ENCODE data around the gene FHOD3. TPM values are rescaled to one million over a fixed set of nuclear protein-coding genes. Genes with fewer than 3 reads are reported as not detected.

Gene FHOD3
- total RNA-seq, 1 donor, result 3.0 TPM

GRCh38 chr18:36685580-36685979, 388.1 kb downstream of the FHOD3 start:
- TF ChIP-seq CTCF (IDR thresholded peaks at IDR 0.05; ENCODE audit: insufficient read depth, low read length), result no peak
- no peak for DNase-seq (ENCODE audit: low read depth)
- no peak overlapping the region for H3K4me3 ChIP-seq (ENCODE audit: low read depth, low read length)

DNA sequence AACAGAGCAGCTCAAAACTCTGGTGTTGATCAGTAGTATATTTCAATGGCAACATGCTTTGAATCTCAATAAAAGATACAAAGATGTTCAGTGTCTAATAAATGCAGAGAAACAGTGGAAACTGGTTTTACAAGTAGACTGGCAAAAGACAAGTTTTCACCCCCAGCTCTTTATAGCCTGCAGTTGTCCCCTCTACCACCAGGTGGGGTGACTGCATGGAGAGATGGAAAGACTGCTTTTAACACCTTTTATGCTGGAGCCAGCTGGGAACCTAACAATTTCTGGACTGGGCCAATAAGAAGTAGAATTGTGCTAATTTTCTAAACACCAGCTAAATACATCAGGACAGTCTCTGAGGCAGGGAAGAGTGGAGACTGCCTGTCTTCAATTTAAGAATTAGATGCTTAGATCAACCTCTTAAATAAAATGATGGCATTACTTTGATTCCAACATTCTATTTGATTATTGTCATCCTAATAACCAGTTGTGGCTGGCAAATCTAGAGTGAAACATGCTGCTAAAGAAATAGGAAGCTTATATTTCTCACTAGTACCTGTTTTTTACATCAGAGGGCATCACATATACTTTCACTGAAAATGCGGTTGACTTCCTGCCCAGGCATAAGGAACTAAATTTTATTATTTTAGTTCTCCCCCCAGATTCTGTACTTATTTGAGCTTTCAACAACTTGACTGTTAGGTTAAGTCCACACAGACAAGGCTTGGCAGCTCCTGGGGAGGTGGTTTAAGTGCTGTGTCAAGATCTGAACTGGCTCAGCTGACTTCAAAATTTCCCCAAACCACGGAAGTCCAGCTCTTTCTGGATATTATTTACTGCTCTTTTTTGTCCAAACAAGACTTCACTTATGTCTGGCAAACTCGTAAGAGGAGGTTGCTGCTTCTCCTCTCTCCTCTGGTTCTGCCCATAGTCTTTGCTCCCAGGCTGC, 390.8 kb downstream of the FHOD3 start:
- TF ChIP-seq CTCF (IDR thresholded peaks at IDR 0.05; ENCODE audit: insufficient read depth, low read length), result peak; percentile 98
- H3K4me3 ChIP-seq (ENCODE audit: low read depth, low read length), result no peak overlapping the region
- DNase-seq (ENCODE audit: low read depth), result peak; percentile 78

DNA sequence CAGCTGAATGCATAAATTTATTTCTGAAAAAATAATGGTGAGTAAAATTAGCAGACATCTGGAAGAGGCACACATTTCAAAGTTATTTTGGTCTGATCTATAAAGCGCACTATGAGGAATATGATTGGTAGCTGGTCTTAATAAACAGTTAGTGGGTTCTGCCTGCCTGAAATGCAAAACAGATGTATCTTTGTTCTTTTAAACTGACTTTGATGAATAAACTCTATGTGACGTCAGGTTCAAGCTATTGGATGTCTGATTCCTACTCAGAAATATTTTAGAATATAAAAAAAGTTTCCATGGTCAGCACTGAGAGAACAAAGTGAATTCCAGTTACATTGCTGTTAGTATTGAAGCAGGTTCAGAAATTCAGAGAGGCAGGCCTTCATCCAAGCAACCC, 394.9 kb downstream of the FHOD3 start:
- no peak for TF ChIP-seq CTCF (IDR thresholded peaks at IDR 0.05; ENCODE audit: insufficient read depth, low read length)
- H3K4me3 ChIP-seq (ENCODE audit: low read depth, low read length), result no peak overlapping the region
- peak; percentile 77 for DNase-seq (ENCODE audit: low read depth)

DNA sequence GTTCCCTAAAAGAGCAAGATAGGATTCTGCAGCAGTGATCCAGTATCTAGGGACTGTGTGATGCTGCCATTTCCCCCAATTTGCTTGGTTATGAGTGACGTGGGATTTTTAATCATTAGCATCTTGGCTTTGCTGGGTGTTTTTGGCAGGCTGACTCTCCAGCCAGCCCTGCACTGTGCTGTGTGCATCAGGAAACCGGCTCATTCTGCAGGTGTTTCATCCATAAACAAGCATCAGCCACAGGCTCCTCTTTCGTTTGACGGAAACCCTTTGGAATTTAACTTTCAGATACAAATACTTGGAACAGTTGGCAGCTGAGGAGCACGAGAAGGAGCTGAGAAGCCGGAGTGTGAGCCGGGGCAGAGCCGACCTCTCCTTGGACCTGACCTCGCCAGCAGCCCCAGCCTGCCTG, 395.4 kb downstream of the FHOD3 start:
- no peak for TF ChIP-seq CTCF (IDR thresholded peaks at IDR 0.05; ENCODE audit: insufficient read depth, low read length)
- no peak overlapping the region for H3K4me3 ChIP-seq (ENCODE audit: low read depth, low read length)
- DNase-seq (ENCODE audit: low read depth), result peak; percentile 30

DNA sequence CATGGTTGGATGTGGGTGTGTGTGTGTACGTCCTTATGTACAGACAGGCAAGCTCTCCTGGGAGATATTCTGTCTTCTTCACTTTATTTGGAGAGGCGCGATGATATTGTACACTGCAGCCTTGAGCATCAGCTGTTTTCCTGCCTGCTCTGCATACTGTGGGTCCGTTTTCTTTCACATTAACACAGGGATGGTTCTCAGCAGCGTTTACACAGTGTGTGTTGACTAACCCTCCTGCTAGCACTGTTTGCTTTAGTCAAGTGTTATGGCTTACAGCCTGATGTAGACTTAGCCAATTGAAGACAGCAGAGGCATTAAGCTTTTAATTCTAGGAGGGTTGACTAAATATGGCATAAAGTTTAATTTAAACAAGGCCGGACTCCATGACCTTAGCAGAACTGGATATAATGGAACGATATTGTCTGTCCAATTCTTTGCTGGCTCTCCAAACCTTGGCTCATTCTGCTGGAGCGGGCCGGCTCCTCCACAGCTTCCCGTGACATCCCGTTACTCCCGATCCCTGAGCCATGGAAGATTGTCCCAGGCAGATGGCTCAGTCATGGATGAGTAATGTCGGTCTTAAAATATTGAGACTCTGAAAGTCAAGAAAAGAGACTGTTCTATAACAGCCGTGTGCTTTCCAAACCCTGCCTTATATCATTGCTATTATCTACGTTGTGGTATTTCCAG, 396.6 kb downstream of the FHOD3 start:
- DNase-seq (ENCODE audit: low read depth), result no peak
- no peak for TF ChIP-seq CTCF (IDR thresholded peaks at IDR 0.05; ENCODE audit: insufficient read depth, low read length)
- no peak overlapping the region for H3K4me3 ChIP-seq (ENCODE audit: low read depth, low read length)

- no peak for DNase-seq (ENCODE audit: low read depth)
- TF ChIP-seq CTCF (IDR thresholded peaks at IDR 0.05; ENCODE audit: insufficient read depth, low read length), result no peak
- no peak overlapping the region for H3K4me3 ChIP-seq (ENCODE audit: low read depth, low read length)
Observed at GRCh38 chr18:36695806-36696205, 398.3 kb downstream of the FHOD3 start.
